ENCODE data around the gene SCUBE3.

GRCh38 chr6:35275744-35276260, 62.0 kb downstream of the SCUBE3 start:
- no peak for TF ChIP-seq CTCF (IDR thresholded peaks at IDR 0.05)
- TF ChIP-seq POLR2A (IDR thresholded peaks at IDR 0.05): no peak
